Mononuclear cell (primary cell): ENCODE data around the gene SERPINB10. TPM values are rescaled to one million over a fixed set of nuclear protein-coding genes. Genes with fewer than 3 reads are reported as not detected.

Experiments
- H3K27me3 ChIP-seq: 2 replicates; pipeline ENCODE4 v1.6.0; 2011; ENCODE audit warnings: low read length, control low read depth; ENCODE audit not compliant: insufficient read depth
- H3K4me1 ChIP-seq: 2 replicates; pipeline ENCODE4 v1.5.1; 2011; ENCODE audit warnings: mild to moderate bottlenecking, low read length, control low read depth; ENCODE audit not compliant: insufficient read depth
- H3K4me3 ChIP-seq: 2 replicates; pipeline ENCODE4 v1.5.1; 2011; ENCODE audit warnings: mild to moderate bottlenecking, low read length, moderate library complexity
- H3K9me3 ChIP-seq: 2 replicates; pipeline ENCODE4 v1.5.1; 2011; ENCODE audit warnings: low read depth, mild to moderate bottlenecking, control low read depth, low read length
- total RNA-seq: library from RNA; depleted of rRNA; stranded (reverse); fragments of >200 nt; gene quantifications from one replicate; pipeline ENCODE4 v1.2.3, GENCODE V29; 2012

The SERPINB10 gene
- total RNA-seq, 1 donor, result 5.7 TPM

- H3K4me1 ChIP-seq, result peaks cover 8% of the 10 kb centered on the region
- no peak within 1 kb of the TSS for H3K4me3 ChIP-seq
- H3K27me3 ChIP-seq, result peaks cover 9% of the 10 kb centered on the region
- no peaks in the 10 kb centered on the region for H3K9me3 ChIP-seq
Measured at GRCh38 chr18:63949068-63949737, 41.4 kb downstream of the SERPINB10 start, which contains the start of gene HMSD. TSS of gene HMSD (plus strand) at chr18:63949301. CDS start at chr18:63953456, 4,155 bp downstream.

GRCh38 chr18:63951302-63951705 lies 43.5 kb downstream of the SERPINB10 start:
- Histone ChIP-seq H3K4me1 (peaks cover 8% of the 10 kb centered on the region), H3K27me3 (peaks cover 7% of the 10 kb centered on the region), H3K9me3 (no peaks in the 10 kb centered on the region), H3K4me3 (no peak overlapping the region)

- H3K27me3 ChIP-seq, result peaks cover 3% of the 10 kb centered on the region
- no peak overlapping the region for H3K4me3 ChIP-seq
- H3K9me3 ChIP-seq, result no peaks in the 10 kb centered on the region
- peaks cover 8% of the 10 kb centered on the region for H3K4me1 ChIP-seq
Measured at GRCh38 chr18:63953811-63954210, 46.1 kb downstream of the SERPINB10 start.

- no peaks in the 10 kb centered on the region for H3K9me3 ChIP-seq
- peaks cover 9% of the 10 kb centered on the region for H3K27me3 ChIP-seq
- H3K4me3 ChIP-seq, result no peak overlapping the region
- H3K4me1 ChIP-seq, result no peaks in the 10 kb centered on the region
Measured at GRCh38 chr18:63956755-63957154, 49.0 kb downstream of the SERPINB10 start.

- no peak overlapping the region for H3K4me3 ChIP-seq
- no peaks in the 10 kb centered on the region for H3K9me3 ChIP-seq
- peaks cover 9% of the 10 kb centered on the region for H3K27me3 ChIP-seq
- peaks cover 10% of the 10 kb centered on the region for H3K4me1 ChIP-seq
Measured at GRCh38 chr18:63960891-63961290, 53.1 kb downstream of the SERPINB10 start.

- no peaks in the 10 kb centered on the region for H3K9me3 ChIP-seq
- H3K27me3 ChIP-seq, result peaks cover 8% of the 10 kb centered on the region
- no peak overlapping the region for H3K4me3 ChIP-seq
- peaks cover 10% of the 10 kb centered on the region for H3K4me1 ChIP-seq
Measured at GRCh38 chr18:63961435-63961980, 53.8 kb downstream of the SERPINB10 start.

GRCh38 chr18:63962137-63962536 lies 54.4 kb downstream of the SERPINB10 start:
- Histone ChIP-seq H3K9me3 (no peaks in the 10 kb centered on the region), H3K4me3 (no peak overlapping the region), H3K27me3 (peaks cover 6% of the 10 kb centered on the region), H3K4me1 (peaks cover 10% of the 10 kb centered on the region)

GRCh38 chr18:63963615-63964256 lies 56.0 kb downstream of the SERPINB10 start:
- Histone ChIP-seq H3K4me1 (peaks cover 21% of the 10 kb centered on the region), H3K9me3 (no peaks in the 10 kb centered on the region), H3K27me3 (peaks cover 6% of the 10 kb centered on the region), H3K4me3 (no peak overlapping the region)

- no peaks in the 10 kb centered on the region for H3K27me3 ChIP-seq
- no peak overlapping the region for H3K4me3 ChIP-seq
- H3K4me1 ChIP-seq, result peaks cover 32% of the 10 kb centered on the region
- no peaks in the 10 kb centered on the region for H3K9me3 ChIP-seq
Measured at GRCh38 chr18:63964908-63965307, 57.1 kb downstream of the SERPINB10 start.

- Histone ChIP-seq H3K27me3 (no peaks in the 10 kb centered on the region), H3K4me3 (no peak overlapping the region), H3K9me3 (no peaks in the 10 kb centered on the region), H3K4me1 (peaks cover 35% of the 10 kb centered on the region)
Measured at GRCh38 chr18:63965716-63966330, 58.1 kb downstream of the SERPINB10 start.

GRCh38 chr18:63969942-63970808 lies 62.4 kb downstream of the SERPINB10 start, which contains the start of gene SERPINB8:
TSS of gene SERPINB8 (plus strand) at chr18:63970081. CDS start at chr18:63978309, 8,228 bp downstream.
- Histone ChIP-seq H3K4me3 (peak within 1 kb of the TSS; percentile 85), H3K9me3 (no peaks in the 10 kb centered on the region), H3K27me3 (no peaks in the 10 kb centered on the region), H3K4me1 (peaks cover 53% of the 10 kb centered on the region)

- Histone ChIP-seq H3K4me3 (peak overlapping the region; percentile 85), H3K27me3 (no peaks in the 10 kb centered on the region), H3K4me1 (peaks cover 57% of the 10 kb centered on the region), H3K9me3 (no peaks in the 10 kb centered on the region)
Measured at GRCh38 chr18:63970809-63971205, 63.0 kb downstream of the SERPINB10 start.

- Histone ChIP-seq H3K9me3 (no peaks in the 10 kb centered on the region), H3K4me3 (peak overlapping the region; percentile 85), H3K27me3 (no peaks in the 10 kb centered on the region), H3K4me1 (peaks cover 62% of the 10 kb centered on the region)
Measured at GRCh38 chr18:63971320-63972001, 63.7 kb downstream of the SERPINB10 start.

- Histone ChIP-seq H3K4me3 (no peak overlapping the region), H3K27me3 (no peaks in the 10 kb centered on the region), H3K4me1 (peaks cover 67% of the 10 kb centered on the region)
Measured at GRCh38 chr18:63972002-63972376, 64.2 kb downstream of the SERPINB10 start.

More at GRCh38 chr18:63972002-63972376, 64.2 kb downstream of the SERPINB10 start:
- H3K9me3 ChIP-seq, result no peaks in the 10 kb centered on the region
